ENCODE data around the gene LPXN. TPM values are rescaled to one million over a fixed set of nuclear protein-coding genes. Genes with fewer than 3 reads are reported as not detected.

LPXN gene
- total and polyA plus RNA-seq, 9 donors = 6.5 to 19.3 (median 7.9) TPM

GRCh38 chr11:58513747-58514367, 61.8 kb downstream of the LPXN start:
- Histone ChIP-seq H3K36me3 (no peaks in the 10 kb centered on the region), H3K4me3 (no peak overlapping the region), H3K4me1 (ENCODE audit: insufficient read depth) (no peaks in the 10 kb centered on the region), H3K27me3 (no peaks in the 10 kb centered on the region), H3K27ac (no peak overlapping the region), H3K9me3 (no peaks in the 10 kb centered on the region)
- DNase-seq = no peak
- intact Hi-C loops (cut with DNase I) = loop anchor here in 1 of 4 donors (10.0 kb wide), 1 partner anchor 1059 kb away; no protein-coding TSS in a partner anchor
- TF ChIP-seq POLR2A (IDR thresholded peaks at IDR 0.05) (no peak), CTCF (IDR thresholded peaks at IDR 0.05) (peak in 1 of 3 donors; percentile 43)
- 19 to 24% (median 23%) methylated on average over 5 of the region's 5 CpGs for WGBS, 3 donors

GRCh38 chr11:58511636-58512035, 64.0 kb downstream of the LPXN start:
- TF ChIP-seq EP300 (IDR thresholded peaks at IDR 0.05) (no peak), CTCF (IDR thresholded peaks at IDR 0.05) (no peak), POLR2A (IDR thresholded peaks at IDR 0.05) (no peak)
- WGBS, 3 donors = 60 to 76% (median 63%) methylated on average over 3 of the region's 3 CpGs
- intact Hi-C loops (cut with DNase I) = loop anchor here in 1 of 4 donors (10.0 kb wide), 1 partner anchor 1057 kb away; no protein-coding TSS in a partner anchor

GRCh38 chr11:58509748-58510147, 65.9 kb downstream of the LPXN start:
- Histone ChIP-seq H3K9me3 (no peaks in the 10 kb centered on the region), H3K27ac (no peak overlapping the region), H3K36me3 (no peaks in the 10 kb centered on the region), H3K4me1 (ENCODE audit: insufficient read depth) (no peaks in the 10 kb centered on the region), H3K4me3 (no peak overlapping the region), H3K27me3 (no peaks in the 10 kb centered on the region)
- DNase-seq = no peak
- WGBS, 3 donors = 32 to 50% (median 42%) methylated on average over 1 of the region's 1 CpG
- intact Hi-C loops (cut with DNase I) = loop anchor here in 1 of 4 donors (10.0 kb wide), 1 partner anchor 1055 kb away; no protein-coding TSS in a partner anchor
- TF ChIP-seq EP300 (IDR thresholded peaks at IDR 0.05) (no peak), CTCF (IDR thresholded peaks at IDR 0.05) (no peak), POLR2A (IDR thresholded peaks at IDR 0.05) (no peak)

More at GRCh38 chr11:58511636-58512035, 64.0 kb downstream of the LPXN start:
- H3K27me3 ChIP-seq = no peaks in the 10 kb centered on the region
- DNase-seq = no peak
- H3K4me3 ChIP-seq = no peak overlapping the region
- no peak overlapping the region for H3K27ac ChIP-seq
- H3K4me1 ChIP-seq (ENCODE audit: insufficient read depth) = no peaks in the 10 kb centered on the region
- no peaks in the 10 kb centered on the region for H3K36me3 ChIP-seq
- no peaks in the 10 kb centered on the region for H3K9me3 ChIP-seq

- H3K27ac ChIP-seq = no peak overlapping the region
- no peaks in the 10 kb centered on the region for H3K4me1 ChIP-seq (ENCODE audit: insufficient read depth)
- TF ChIP-seq CTCF (IDR thresholded peaks at IDR 0.05) (no peak), POLR2A (IDR thresholded peaks at IDR 0.05) (no peak), EP300 (IDR thresholded peaks at IDR 0.05) (no peak)
- H3K9me3 ChIP-seq = no peaks in the 10 kb centered on the region
- no peak for DNase-seq
- no peaks in the 10 kb centered on the region for H3K27me3 ChIP-seq
- intact Hi-C loops (cut with DNase I) = no loop called here
- no peaks in the 10 kb centered on the region for H3K36me3 ChIP-seq
- no peak overlapping the region for H3K4me3 ChIP-seq
These were observed 66.8 kb downstream of the LPXN start for GRCh38 chr11:58508814-58509213.
